Nephron (organoid): ENCODE results near the gene KIZ.

Source experiments
- H3K27ac Mint-ChIP-seq, 3 experiments: 2 replicates each; pipeline ENCODE4 v1.8.0; 2020; ENCODE audit warnings: mixed read lengths in 3 of 3, mild to moderate bottlenecking in 2 of 3, moderate library complexity in 1 of 3
- H3K27me3 Mint-ChIP-seq: 2 replicates; pipeline ENCODE4 v1.8.0; 2021; ENCODE audit warnings: low read depth, mild to moderate bottlenecking, moderate library complexity, mixed read lengths
- H3K36me3 Mint-ChIP-seq: 2 replicates; pipeline ENCODE4 v1.8.0; 2020; ENCODE audit warnings: low read depth, mixed read lengths
- H3K4me1 Mint-ChIP-seq: 2 replicates; pipeline ENCODE4 v1.8.0; 2020; ENCODE audit warnings: mixed read lengths
- H3K4me3 Mint-ChIP-seq, 3 experiments: 2 replicates each; pipeline ENCODE4 v1.8.0; 2020; ENCODE audit warnings: mild to moderate bottlenecking in 3 of 3, mixed read lengths in 3 of 3, moderate library complexity in 2 of 3
- H3K9me3 Mint-ChIP-seq: 2 replicates; pipeline ENCODE4 v1.8.0; 2020; ENCODE audit warnings: mixed read lengths
- TF ChIP-seq, protein P1 (sequence below), 3 experiments: fragments of 200-600 bp; sonication (generic); IDR thresholded peaks; one replicate each; pipeline ENCODE4 v1.5.0; 2021; ENCODE audit warnings: antibody characterized with exemption in 3 of 3; ENCODE audit not compliant: unreplicated experiment in 3 of 3

KIZ gene

DNA sequence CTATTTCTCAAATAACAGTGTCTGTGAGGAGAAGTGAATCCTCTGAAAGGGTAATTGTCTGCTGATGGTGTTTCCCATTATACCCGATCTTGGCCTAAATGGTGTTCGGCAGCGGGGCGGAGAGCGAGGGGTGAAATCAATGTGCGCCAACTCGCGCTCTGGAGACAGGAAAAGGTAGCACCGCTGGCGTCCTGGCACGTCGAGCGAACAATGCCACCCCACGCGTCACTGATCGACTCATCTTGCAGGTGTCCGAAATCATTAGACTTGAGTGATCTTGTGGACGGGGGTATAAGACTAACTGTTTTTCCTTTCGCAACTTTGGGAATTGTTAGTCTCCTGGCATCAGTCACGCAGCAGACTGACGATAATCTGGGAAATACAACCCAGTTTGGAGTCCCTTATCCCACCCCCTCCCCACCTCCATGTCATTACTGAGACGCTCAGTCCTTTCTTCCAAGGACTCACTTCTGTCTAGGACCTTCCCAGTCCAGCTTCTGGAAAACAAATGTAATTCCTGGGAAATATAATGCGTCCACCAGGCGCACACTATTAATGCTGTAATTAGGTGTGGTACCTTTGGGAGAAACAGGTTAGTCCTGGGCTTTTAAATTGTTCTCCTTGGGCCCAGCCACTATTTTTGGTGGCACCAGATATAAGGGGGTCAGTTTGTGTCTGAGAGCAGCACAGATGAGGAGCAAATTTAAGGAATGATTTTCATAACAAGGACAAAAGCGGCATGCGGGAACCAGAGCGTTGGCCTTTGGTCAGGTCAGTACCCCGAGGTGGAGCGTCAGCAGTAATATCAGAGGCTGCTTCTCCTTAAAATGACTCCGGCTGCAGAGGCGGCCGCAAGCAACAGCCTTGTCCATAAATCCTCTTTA is 22.1 kb upstream of the KIZ start:
- Mint-ChIP-seq H3K4me1 (peaks cover 21% of the 10 kb centered on the region), H3K36me3 (no peaks in the 10 kb centered on the region), H3K4me3 (peak overlapping the region; percentile 11 to 34 (median 18)), H3K27ac (no peak overlapping the region), H3K27me3 (peaks cover 100% of the 10 kb centered on the region), H3K9me3 (peaks cover 2% of the 10 kb centered on the region)
- TF ChIP-seq, protein P1, sequence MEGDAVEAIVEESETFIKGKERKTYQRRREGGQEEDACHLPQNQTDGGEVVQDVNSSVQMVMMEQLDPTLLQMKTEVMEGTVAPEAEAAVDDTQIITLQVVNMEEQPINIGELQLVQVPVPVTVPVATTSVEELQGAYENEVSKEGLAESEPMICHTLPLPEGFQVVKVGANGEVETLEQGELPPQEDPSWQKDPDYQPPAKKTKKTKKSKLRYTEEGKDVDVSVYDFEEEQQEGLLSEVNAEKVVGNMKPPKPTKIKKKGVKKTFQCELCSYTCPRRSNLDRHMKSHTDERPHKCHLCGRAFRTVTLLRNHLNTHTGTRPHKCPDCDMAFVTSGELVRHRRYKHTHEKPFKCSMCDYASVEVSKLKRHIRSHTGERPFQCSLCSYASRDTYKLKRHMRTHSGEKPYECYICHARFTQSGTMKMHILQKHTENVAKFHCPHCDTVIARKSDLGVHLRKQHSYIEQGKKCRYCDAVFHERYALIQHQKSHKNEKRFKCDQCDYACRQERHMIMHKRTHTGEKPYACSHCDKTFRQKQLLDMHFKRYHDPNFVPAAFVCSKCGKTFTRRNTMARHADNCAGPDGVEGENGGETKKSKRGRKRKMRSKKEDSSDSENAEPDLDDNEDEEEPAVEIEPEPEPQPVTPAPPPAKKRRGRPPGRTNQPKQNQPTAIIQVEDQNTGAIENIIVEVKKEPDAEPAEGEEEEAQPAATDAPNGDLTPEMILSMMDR (IDR thresholded peaks at IDR 0.05; ENCODE audit: unreplicated experiment in 3 of 3): no peak

DNA sequence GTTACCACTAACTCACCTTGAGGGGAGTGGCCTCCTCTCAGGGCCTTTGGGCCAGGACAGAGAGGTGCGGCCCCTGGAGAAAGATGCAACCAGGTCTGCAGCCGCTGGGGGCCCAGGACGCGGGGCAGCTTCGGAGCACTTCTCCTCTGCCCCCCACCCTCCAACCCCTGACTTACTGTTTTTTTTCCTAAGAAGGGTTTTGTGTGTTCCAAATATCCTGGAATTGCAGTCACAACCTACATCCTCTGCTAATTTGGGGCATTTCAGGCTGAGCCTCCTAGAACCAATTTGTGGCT is 21.5 kb upstream of the KIZ start:
- H3K9me3 Mint-ChIP-seq: peaks cover 2% of the 10 kb centered on the region
- H3K36me3 Mint-ChIP-seq: no peaks in the 10 kb centered on the region

DNA sequence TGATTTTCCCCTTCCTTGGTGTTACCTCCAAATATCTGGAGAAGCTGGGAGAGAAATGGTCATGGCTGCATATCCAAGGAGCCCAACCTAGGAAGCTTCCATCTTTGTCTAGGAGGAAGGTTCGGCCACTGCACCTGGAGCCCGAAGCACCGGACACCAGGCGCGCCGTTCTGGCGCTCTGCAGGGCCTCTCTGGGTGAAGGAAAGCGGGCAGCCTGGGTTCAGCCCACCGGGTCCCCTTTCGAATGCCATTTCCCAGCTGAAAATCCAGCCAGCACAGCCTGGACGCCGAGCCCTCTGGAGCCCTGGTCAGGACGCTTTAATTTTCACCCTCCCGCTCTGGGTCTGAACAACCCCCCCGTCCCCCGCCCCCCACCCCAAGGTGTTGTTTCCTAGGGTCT is 21.0 kb upstream of the KIZ start:
- H3K27me3 Mint-ChIP-seq: peaks cover 100% of the 10 kb centered on the region
- no peak overlapping the region for H3K27ac Mint-ChIP-seq
- no peak overlapping the region for H3K4me3 Mint-ChIP-seq
- H3K9me3 Mint-ChIP-seq: peaks cover 2% of the 10 kb centered on the region
- H3K4me1 Mint-ChIP-seq: peaks cover 17% of the 10 kb centered on the region
- TF ChIP-seq, protein P1 (IDR thresholded peaks at IDR 0.05; ENCODE audit: unreplicated experiment in 3 of 3): no peak
- H3K36me3 Mint-ChIP-seq: no peaks in the 10 kb centered on the region

More for the DNA sequence above, 21.5 kb upstream of the KIZ start:
- peaks cover 21% of the 10 kb centered on the region for H3K4me1 Mint-ChIP-seq
- no peak overlapping the region for H3K27ac Mint-ChIP-seq
- H3K27me3 Mint-ChIP-seq: peaks cover 100% of the 10 kb centered on the region
- H3K4me3 Mint-ChIP-seq: no peak overlapping the region
- TF ChIP-seq, protein P1 (IDR thresholded peaks at IDR 0.05; ENCODE audit: unreplicated experiment in 3 of 3): no peak

DNA sequence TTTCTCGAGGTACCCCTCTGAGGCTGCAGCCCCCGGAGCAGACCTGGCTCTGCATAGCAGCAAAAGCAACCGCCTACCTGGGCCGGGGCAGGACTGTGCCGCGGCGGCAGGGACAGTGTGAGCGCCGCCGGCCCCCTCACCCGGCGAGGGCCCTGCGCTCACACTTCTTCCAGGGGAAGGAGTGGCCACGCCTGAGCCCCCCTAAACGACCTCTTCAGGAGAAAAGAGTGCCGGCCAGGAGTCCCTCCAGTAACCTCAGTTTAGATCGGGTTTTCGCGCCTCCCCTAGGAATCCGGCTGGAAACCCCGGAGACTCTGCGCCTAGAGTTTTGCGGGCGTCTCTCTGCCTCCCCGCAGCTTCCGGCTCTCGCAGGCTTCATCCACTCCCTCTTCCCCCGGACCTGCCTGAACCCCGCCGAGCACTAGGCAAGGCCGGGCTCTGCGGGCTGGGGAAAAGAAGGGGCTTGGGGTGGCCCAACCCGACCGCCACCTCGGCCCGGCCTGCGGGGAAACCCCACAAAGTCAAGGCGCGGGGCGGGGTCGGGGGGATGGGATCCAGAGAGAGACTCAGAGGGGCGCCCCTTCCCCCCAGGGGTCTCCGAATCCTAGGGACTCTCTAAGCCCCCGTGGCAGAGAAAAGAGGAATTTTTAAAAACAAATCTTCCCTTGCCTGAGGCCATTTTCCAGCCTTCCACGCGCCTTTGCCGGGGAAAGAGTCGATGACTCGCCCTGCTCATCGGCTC is 20.3 kb upstream of the KIZ start:
- TF ChIP-seq, protein P1 (IDR thresholded peaks at IDR 0.05; ENCODE audit: unreplicated experiment in 3 of 3): no peak
- no peaks in the 10 kb centered on the region for H3K36me3 Mint-ChIP-seq
- H3K4me1 Mint-ChIP-seq: peaks cover 11% of the 10 kb centered on the region
- H3K9me3 Mint-ChIP-seq: peaks cover 2% of the 10 kb centered on the region
- H3K27me3 Mint-ChIP-seq: peaks cover 100% of the 10 kb centered on the region
- H3K4me3 Mint-ChIP-seq: peak overlapping the region in 2 of 3 experiments; percentile 51
- no peak overlapping the region for H3K27ac Mint-ChIP-seq

DNA sequence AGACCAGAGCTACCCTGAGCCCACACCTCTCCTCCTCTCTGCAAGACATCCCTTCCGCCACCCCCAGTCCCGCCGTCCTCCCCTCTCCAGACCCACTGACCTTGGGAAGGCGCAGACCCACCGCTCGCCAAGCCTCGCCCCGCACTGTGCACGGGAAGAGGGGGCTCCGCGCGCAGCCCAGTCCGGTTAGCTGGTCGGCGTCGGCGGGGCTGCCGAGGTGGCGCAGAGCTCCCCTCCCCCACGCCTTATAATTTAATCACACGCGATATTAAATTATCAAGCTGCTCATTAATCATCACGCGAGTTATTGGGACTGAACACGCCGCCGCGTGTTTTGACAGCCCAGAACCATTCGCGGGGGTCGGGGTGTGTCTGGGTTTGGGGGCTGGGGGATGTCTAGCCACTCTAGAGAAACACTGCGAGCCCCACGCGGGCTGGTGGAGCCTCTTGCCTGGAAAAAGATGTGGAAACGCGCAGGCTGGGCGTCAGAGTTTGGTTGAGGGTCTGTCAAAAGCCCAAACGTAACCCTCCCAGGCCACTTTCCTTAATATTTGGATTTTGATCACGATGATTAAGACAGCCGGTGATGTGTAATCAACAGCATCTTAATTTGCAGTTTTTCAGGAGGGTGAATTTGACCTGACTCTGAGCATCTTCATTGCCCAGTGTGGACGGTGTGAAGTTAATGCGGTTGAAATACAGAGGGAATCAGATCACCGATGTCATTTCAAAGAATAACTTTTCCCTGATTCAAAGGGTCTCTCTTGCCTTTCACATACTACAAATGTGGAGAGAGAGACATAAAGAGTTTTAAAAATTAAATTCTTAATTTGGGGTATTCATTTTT is 19.5 kb upstream of the KIZ start, which contains the start of gene LINC00237:
TSS of gene LINC00237 (minus strand) at position 188 of the 847 bp plus-strand sequence.
- TF ChIP-seq, protein P1 (IDR thresholded peaks at IDR 0.05; ENCODE audit: unreplicated experiment in 3 of 3): no peak
- no peak within 1 kb of the TSS for H3K27ac Mint-ChIP-seq
- peak within 1 kb of the TSS in 2 of 3 experiments; percentile 51 for H3K4me3 Mint-ChIP-seq
- H3K27me3 Mint-ChIP-seq: peaks cover 100% of the 10 kb centered on the region
- peaks cover 7% of the 10 kb centered on the region for H3K4me1 Mint-ChIP-seq
- peaks cover 2% of the 10 kb centered on the region for H3K9me3 Mint-ChIP-seq
- H3K36me3 Mint-ChIP-seq: no peaks in the 10 kb centered on the region
